ENCODE results near the gene SYT9. TPM values are rescaled to one million over a fixed set of nuclear protein-coding genes. Genes with fewer than 3 reads are reported as not detected.

SYT9 gene
- total and polyA plus RNA-seq, 2 of the 8 experiments (the other 6 are each of a cell fraction or from before 2014, with no cell fraction given), result 1.5 to 2.9 TPM

DNA sequence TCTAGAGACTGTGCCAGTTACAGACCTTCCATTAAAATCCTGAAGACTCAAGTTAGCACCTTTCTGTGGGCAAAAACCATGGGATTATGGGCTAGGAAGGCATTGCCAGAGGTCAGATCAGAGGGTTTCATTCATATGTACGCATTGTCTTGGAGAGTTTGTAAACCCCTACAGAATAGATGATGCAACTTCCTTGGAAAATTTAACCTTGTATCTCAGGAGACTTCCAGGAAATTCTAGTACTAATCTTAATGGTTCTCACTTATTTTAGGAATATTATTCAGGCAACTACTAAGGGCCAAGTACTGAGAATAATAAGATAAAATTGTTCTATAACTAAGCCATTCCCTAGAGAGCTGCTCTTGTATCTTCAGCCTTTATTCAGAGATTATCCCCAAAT, 240.5 kb downstream of the SYT9 start:
- Histone ChIP-seq H2AK5ac (ENCODE audit: low read depth, low read length) (no peak overlapping the region), H3K4me1 (replicated peaks in 1 of 4; ENCODE audit: control insufficient read depth in 3 of 4, insufficient read depth in 4 of 4, low read length in 3 of 4) (peaks cover 0 to 5% (median 1%) of the 10 kb centered on the region in 4 experiments; a peak in 2 of 7 replicates), H3K56ac (replicated peaks; ENCODE audit: insufficient read length, low read depth, low read length) (no peak overlapping the region), H2BK12ac (ENCODE audit: low read depth, low read length) (no peak overlapping the region), H3K4me3 (ENCODE audit: extremely low read depth in 1 of 4, insufficient read depth in 2 of 4, low read depth in 3 of 4, low read length in 4 of 4) (no peak overlapping the region), H3K9ac (replicated peaks in 1 of 4; ENCODE audit: extremely low read depth in 1 of 4, low read depth in 3 of 4, low read length in 3 of 4) (no peak overlapping the region), H4K5ac (ENCODE audit: insufficient read length, low read depth, low read length) (no peak overlapping the region), H3K23me2 (ENCODE audit: low read depth, low read length) (no peaks in the 10 kb centered on the region), H3K18ac (ENCODE audit: extremely low read depth, low read length) (no peak overlapping the region), H2BK20ac (ENCODE audit: low read length) (no peak overlapping the region), H3K4ac (replicated peaks; ENCODE audit: insufficient read length, low read depth, low read length) (no peak overlapping the region), H4K20me1 (replicated peaks in 1 of 2; ENCODE audit: control insufficient read depth in 1 of 2, insufficient read depth in 2 of 2, low read length in 2 of 2) (no peaks in the 10 kb centered on the region), H3K36me3 (ENCODE audit: control insufficient read depth in 2 of 4, insufficient read depth in 4 of 4, low read length in 3 of 4) (no peaks in the 10 kb centered on the region), H4K8ac (ENCODE audit: extremely low read depth, insufficient read depth, low read length) (no peak overlapping the region), H3K79me1 (ENCODE audit: low read depth, low read length) (no peaks in the 10 kb centered on the region), H3K27me3 (replicated peaks in 1 of 4; ENCODE audit: control insufficient read depth in 3 of 4, extremely low read depth in 1 of 4, insufficient read depth in 3 of 4, low read length in 3 of 4) (peaks cover 0 to under 1% (median 0%) of the 10 kb centered on the region in 4 experiments; a peak in 1 of 7 replicates), H3K27ac (ENCODE audit: low read depth, low read length) (no peak overlapping the region), H2BK15ac (ENCODE audit: low read length) (no peak overlapping the region), H3K23ac (ENCODE audit: insufficient read length) (no peak overlapping the region), H3K79me2 (ENCODE audit: control insufficient read depth in 1 of 2, insufficient read depth in 2 of 2, low read length in 2 of 2) (no peaks in the 10 kb centered on the region), H3K14ac (ENCODE audit: insufficient read length) (no peak overlapping the region), H3K4me2 (ENCODE audit: insufficient read depth in 1 of 2, low read depth in 2 of 2, low read length in 2 of 2) (no peak overlapping the region), H3K9me3 (ENCODE audit: insufficient read depth in 2 of 2, low read depth in 1 of 2, low read length in 1 of 2) (no peaks in the 10 kb centered on the region), H2BK120ac (replicated peaks; ENCODE audit: low read depth, low read length) (no peak overlapping the region), H4K91ac (replicated peaks; ENCODE audit: insufficient read length, low read length) (no peak overlapping the region), H2BK5ac (ENCODE audit: low read depth, low read length) (no peak overlapping the region), H2AFZ (ENCODE audit: low read length) (no peak overlapping the region)
- CTCF ChIA-PET (ENCODE audit: partially characterized antibody), result interaction anchor here (1.4 kb wide), 1 partner anchor 173 kb away, joined by 4 read pairs; no protein-coding TSS in a partner anchor
- POLR2A ChIA-PET (ENCODE audit: partially characterized antibody), result no interaction called here
- no peak for FAIRE-seq
- WGBS, 2 experiments (ENCODE audit: extremely low coverage in 1 of 2, insufficient coverage in 1 of 2, insufficient read length in 1 of 2, insufficient replicate concordance in 2 of 2, low coverage in 1 of 2, low lambda C conversion rate in 2 of 2, missing lambda C conversion rate in 1 of 2), result 90% methylated on average over 1 of the region's 1 CpG; no CpG with 5 or more reads in 1 of the 2 experiments
- no peak for DNase-seq (ENCODE audit: low read depth in 1 of 2, low spot score in 2 of 2)
- TF ChIP-seq PHF8 (conservative IDR thresholded peaks at IDR 0.05; ENCODE audit: low read depth, low read length) (no peak), TEAD4 (IDR thresholded peaks at IDR 0.05; ENCODE audit: low read depth, low read length) (no peak), CEBPB (IDR thresholded peaks at IDR 0.05; ENCODE audit: low read depth, low read length) (0 out of 2 replicates have a peak, but pooled peaks have one; percentile 15), GTF2F1 (IDR thresholded peaks at IDR 0.05; ENCODE audit: borderline replicate concordance, low read depth, low read length) (no peak), RNF2 (IDR thresholded peaks at IDR 0.05; ENCODE audit: borderline replicate concordance, low read depth, low read length, missing control alignments, poor library complexity, severe bottlenecking) (no peak)

All from H1 (cell line).